Stomach smooth muscle (tissue), 2 donors: ENCODE data around the gene UBAP1L.

Experiments used
- H3K27ac ChIP-seq: one replicate; pipeline ENCODE4 v1.7.0; 2013; ENCODE audit warnings: mild to moderate bottlenecking, low read length, inconsistent platforms
- H3K27me3 ChIP-seq, 2 donors: one replicate each; pipeline ENCODE4 v1.7.0; 2013; ENCODE audit warnings: low read length in 2 of 2; ENCODE audit not compliant: insufficient read depth in 2 of 2, control insufficient read depth in 1 of 2
- H3K36me3 ChIP-seq, 2 donors: one replicate each; pipeline ENCODE4 v1.7.0; 2013; ENCODE audit warnings: low read length in 2 of 2; ENCODE audit not compliant: control insufficient read depth in 2 of 2, insufficient read depth in 2 of 2
- H3K4me1 ChIP-seq: one replicate; pipeline ENCODE4 v1.7.0; 2013; ENCODE audit warnings: low read length; ENCODE audit not compliant: control insufficient read depth, insufficient read depth
- H3K4me3 ChIP-seq, 2 donors: one replicate each; pipeline ENCODE4 v1.7.0; 2013; ENCODE audit warnings: low read length in 2 of 2
- H3K9ac ChIP-seq, 2 donors: one replicate each; pipeline ENCODE4 v1.7.0; 2013; ENCODE audit warnings: low read length in 2 of 2, mild to moderate bottlenecking in 1 of 2
- H3K9me3 ChIP-seq, 2 donors: one replicate each; pipeline ENCODE4 v1.7.0; 2013; ENCODE audit warnings: low read length in 2 of 2; ENCODE audit not compliant: control insufficient read depth in 2 of 2
- donor health status: healthy.
- donor health status: Pancreatic carcinoma.

The UBAP1L gene

GRCh38 chr15:65056868-65057548 is 58.0 kb downstream of the UBAP1L start:
- no peak overlapping the region for H3K9ac ChIP-seq
- peak overlapping the region; percentile 31 for H3K27ac ChIP-seq
- no peaks in the 10 kb centered on the region for H3K9me3 ChIP-seq
- H3K36me3 ChIP-seq = peaks cover 0 to 12% of the 10 kb centered on the region in 2 donors
- H3K4me3 ChIP-seq = no peak overlapping the region
- no peaks in the 10 kb centered on the region for H3K27me3 ChIP-seq
- peaks cover 21% of the 10 kb centered on the region for H3K4me1 ChIP-seq

GRCh38 chr15:65056106-65056505 is 58.9 kb downstream of the UBAP1L start:
- H3K4me3 ChIP-seq = no peak overlapping the region
- H3K27ac ChIP-seq = peak overlapping the region; percentile 55
- peaks cover 20% of the 10 kb centered on the region for H3K4me1 ChIP-seq
- peak overlapping the region in 1 of 2 donors; percentile 9 for H3K9ac ChIP-seq
- no peaks in the 10 kb centered on the region for H3K9me3 ChIP-seq
- peaks cover 0 to 12% of the 10 kb centered on the region in 2 donors for H3K36me3 ChIP-seq
- no peaks in the 10 kb centered on the region for H3K27me3 ChIP-seq

GRCh38 chr15:65055201-65055870 is 59.7 kb downstream of the UBAP1L start:
- Histone ChIP-seq H3K27me3 (no peaks in the 10 kb centered on the region), H3K27ac (peak overlapping the region; percentile 55), H3K9me3 (no peaks in the 10 kb centered on the region), H3K4me1 (peaks cover 16% of the 10 kb centered on the region), H3K9ac (peak overlapping the region; percentile 5 to 9), H3K4me3 (no peak overlapping the region), H3K36me3 (peaks cover 0 to 12% of the 10 kb centered on the region in 2 donors)

- Histone ChIP-seq H3K4me1 (peaks cover 17% of the 10 kb centered on the region), H3K36me3 (peaks cover 0 to 12% of the 10 kb centered on the region in 2 donors), H3K9ac (peak overlapping the region in 1 of 2 donors; percentile 36), H3K27ac (peak overlapping the region; percentile 55), H3K27me3 (no peaks in the 10 kb centered on the region), H3K4me3 (no peak overlapping the region), H3K9me3 (no peaks in the 10 kb centered on the region)
These were observed 60.4 kb downstream of the UBAP1L start for GRCh38 chr15:65054333-65055200.

- Histone ChIP-seq H3K27ac (no peak overlapping the region), H3K4me1 (peaks cover 21% of the 10 kb centered on the region), H3K27me3 (no peaks in the 10 kb centered on the region), H3K9me3 (no peaks in the 10 kb centered on the region), H3K36me3 (peaks cover 0 to 6% of the 10 kb centered on the region in 2 donors), H3K4me3 (no peak overlapping the region), H3K9ac (no peak overlapping the region)
These were observed 62.0 kb downstream of the UBAP1L start for GRCh38 chr15:65052956-65053355.

- no peak overlapping the region for H3K9ac ChIP-seq
- H3K27me3 ChIP-seq = no peaks in the 10 kb centered on the region
- peaks cover 19% of the 10 kb centered on the region for H3K4me1 ChIP-seq
- H3K4me3 ChIP-seq = no peak overlapping the region
- peaks cover 0 to 4% of the 10 kb centered on the region in 2 donors for H3K36me3 ChIP-seq
- H3K9me3 ChIP-seq = no peaks in the 10 kb centered on the region
- no peak overlapping the region for H3K27ac ChIP-seq
These were observed 63.7 kb downstream of the UBAP1L start for GRCh38 chr15:65051266-65051665.

GRCh38 chr15:65050270-65050669 is 64.7 kb downstream of the UBAP1L start:
- peaks cover 0 to 3% of the 10 kb centered on the region in 2 donors for H3K36me3 ChIP-seq
- peaks cover 16% of the 10 kb centered on the region for H3K4me1 ChIP-seq
- no peaks in the 10 kb centered on the region for H3K9me3 ChIP-seq
- no peak overlapping the region for H3K27ac ChIP-seq
- H3K4me3 ChIP-seq = no peak overlapping the region
- no peak overlapping the region for H3K9ac ChIP-seq
- H3K27me3 ChIP-seq = no peaks in the 10 kb centered on the region

- Histone ChIP-seq H3K4me1 (peaks cover 7% of the 10 kb centered on the region), H3K9me3 (no peaks in the 10 kb centered on the region), H3K4me3 (peak overlapping the region; percentile 34 to 69), H3K27ac (peak overlapping the region; percentile 24), H3K36me3 (peaks cover 0 to 2% of the 10 kb centered on the region in 2 donors), H3K27me3 (no peaks in the 10 kb centered on the region), H3K9ac (no peak overlapping the region)
These were observed 65.6 kb downstream of the UBAP1L start for GRCh38 chr15:65049418-65049840.

- Histone ChIP-seq H3K4me1 (peaks cover 5% of the 10 kb centered on the region), H3K9ac (peak overlapping the region in 1 of 2 donors; percentile 30), H3K4me3 (no peak overlapping the region), H3K27ac (no peak overlapping the region), H3K36me3 (peaks cover 0 to under 1% of the 10 kb centered on the region in 2 donors), H3K9me3 (no peaks in the 10 kb centered on the region), H3K27me3 (no peaks in the 10 kb centered on the region)
These were observed 66.8 kb downstream of the UBAP1L start for GRCh38 chr15:65048241-65048640.

GRCh38 chr15:65044724-65045481 is 70.1 kb downstream of the UBAP1L start, which contains the start of gene SLC51B:
SLC51B (plus strand) TSS chr15:65045387; CDS start chr15:65050005, 4,618 bp downstream.
- no peaks in the 10 kb centered on the region for H3K36me3 ChIP-seq

More at GRCh38 chr15:65044724-65045481, 70.1 kb downstream of the UBAP1L start, which contains the start of gene SLC51B:
- H3K9ac ChIP-seq = no peak within 1 kb of the TSS
- H3K9me3 ChIP-seq = no peaks in the 10 kb centered on the region
- no peak within 1 kb of the TSS for H3K27ac ChIP-seq
- peaks cover 9% of the 10 kb centered on the region for H3K4me1 ChIP-seq
- no peak within 1 kb of the TSS for H3K4me3 ChIP-seq
- no peaks in the 10 kb centered on the region for H3K27me3 ChIP-seq
